ENCODE data around the gene UBR4.

Gene UBR4

DNA sequence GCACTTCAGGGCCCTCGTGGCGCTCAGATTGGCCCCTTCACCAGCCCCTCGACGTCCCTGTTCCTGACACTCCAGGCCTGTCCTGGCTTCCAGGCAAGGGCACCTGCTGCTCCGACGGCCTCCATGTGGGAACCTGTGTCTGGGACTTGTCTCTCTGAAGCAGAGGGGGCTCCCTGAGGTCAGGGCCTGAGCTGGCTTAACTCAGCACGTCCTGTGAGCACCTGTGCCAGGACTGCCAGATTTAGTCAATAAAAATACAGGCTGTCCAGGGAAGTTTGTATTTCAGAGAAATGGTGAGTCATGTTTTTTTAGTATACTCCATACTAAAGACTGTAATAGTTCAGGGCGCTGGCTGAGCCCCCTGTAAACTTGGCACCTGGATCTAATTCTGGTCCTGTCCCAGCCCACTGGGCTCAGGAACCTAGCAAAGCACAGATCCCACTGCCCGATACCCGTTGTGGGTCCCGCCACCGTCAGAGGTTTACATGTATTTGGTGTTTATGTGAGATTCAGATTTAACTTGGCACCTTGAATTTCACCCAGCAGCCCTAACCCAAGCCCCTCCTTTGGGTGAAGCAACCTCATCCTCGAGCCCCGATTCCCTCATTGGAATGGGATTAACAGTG lies 143.7 kb downstream of the UBR4 start:
- DNase-seq (ENCODE audit: insufficient read length) (no peak), FAIRE-seq (no peak)
- no peak for TF ChIP-seq TAF1 (IDR thresholded peaks at IDR 0.05; ENCODE audit: borderline replicate concordance, low read depth, low read length)
- no peak for TF ChIP-seq POLR2A (IDR thresholded peaks at IDR 0.05; ENCODE audit: low read depth, low read length)
- TF ChIP-seq POLR2AphosphoS5 (IDR thresholded peaks at IDR 0.05; ENCODE audit: low read depth, low read length), result no peak

DNA sequence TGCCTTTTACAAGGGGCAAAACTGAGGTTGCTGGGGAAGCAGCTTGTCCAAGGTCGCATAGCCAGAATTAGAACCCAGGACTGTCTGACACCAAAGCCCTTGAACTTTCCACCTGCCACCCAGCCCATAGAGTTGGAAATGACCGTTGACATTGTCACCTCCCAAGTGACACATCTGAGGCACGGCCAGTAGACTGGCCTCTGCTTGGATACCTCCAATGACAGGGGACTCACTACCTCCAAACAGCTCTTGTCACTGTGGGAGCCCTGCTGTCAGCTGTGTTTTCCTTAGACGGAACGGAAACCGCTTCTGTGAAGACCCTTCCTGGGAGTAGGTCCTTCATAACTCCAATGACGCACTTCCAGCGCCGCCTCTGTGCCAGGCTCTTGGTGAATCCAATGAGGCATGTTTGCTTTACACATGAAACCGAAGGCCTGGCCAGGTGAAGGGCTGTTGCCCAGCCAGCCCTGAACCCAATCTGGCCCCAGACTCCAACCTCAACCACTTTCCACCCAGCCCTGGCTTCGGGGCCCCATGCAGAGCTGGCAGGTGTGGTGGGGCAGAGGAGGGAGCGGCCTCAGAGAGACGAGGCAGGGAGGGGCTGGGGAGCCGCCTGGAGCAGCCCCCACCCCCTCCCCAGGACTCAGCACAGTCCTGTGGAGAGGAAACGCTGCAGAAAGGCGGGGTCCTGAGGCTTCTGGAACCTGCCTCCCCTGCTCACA lies 144.4 kb downstream of the UBR4 start:
- FAIRE-seq (no peak), DNase-seq (ENCODE audit: insufficient read length) (no peak)
- TF ChIP-seq POLR2AphosphoS5 (IDR thresholded peaks at IDR 0.05; ENCODE audit: low read depth, low read length) (no peak), TAF1 (IDR thresholded peaks at IDR 0.05; ENCODE audit: borderline replicate concordance, low read depth, low read length) (no peak), POLR2A (IDR thresholded peaks at IDR 0.05; ENCODE audit: low read depth, low read length) (no peak)

DNA sequence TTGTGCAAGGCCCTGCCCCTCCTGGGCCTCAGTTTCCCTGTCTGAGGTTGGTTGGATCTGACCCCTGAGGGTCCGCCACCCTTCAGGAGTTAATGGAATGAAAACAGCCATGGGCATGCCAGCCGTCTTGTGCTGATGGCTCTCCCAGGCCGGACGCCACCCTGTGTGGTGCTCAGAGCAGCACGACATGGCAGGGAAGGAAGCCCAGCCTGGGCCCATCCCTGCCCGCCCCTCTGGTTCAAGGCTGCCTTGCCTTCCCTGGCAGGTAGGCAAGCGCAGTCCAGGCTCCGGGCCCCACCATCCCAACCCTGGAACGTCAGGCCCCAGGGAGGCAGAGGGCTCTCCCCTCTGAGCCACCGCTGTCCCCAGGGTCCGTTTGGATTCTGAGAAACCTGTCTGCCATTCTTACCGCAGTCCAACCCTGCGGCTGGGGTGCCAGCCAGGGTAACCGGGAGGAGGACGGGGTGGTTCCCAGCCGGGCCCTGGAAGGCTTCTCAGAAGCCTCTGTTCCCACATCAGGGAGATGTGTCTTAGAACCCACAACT lies 145.1 kb downstream of the UBR4 start:
- TF ChIP-seq POLR2AphosphoS5 (IDR thresholded peaks at IDR 0.05; ENCODE audit: low read depth, low read length) (no peak), TAF1 (IDR thresholded peaks at IDR 0.05; ENCODE audit: borderline replicate concordance, low read depth, low read length) (no peak), POLR2A (IDR thresholded peaks at IDR 0.05; ENCODE audit: low read depth, low read length) (no peak)
- FAIRE-seq (no peak), DNase-seq (ENCODE audit: insufficient read length) (no peak)

DNA sequence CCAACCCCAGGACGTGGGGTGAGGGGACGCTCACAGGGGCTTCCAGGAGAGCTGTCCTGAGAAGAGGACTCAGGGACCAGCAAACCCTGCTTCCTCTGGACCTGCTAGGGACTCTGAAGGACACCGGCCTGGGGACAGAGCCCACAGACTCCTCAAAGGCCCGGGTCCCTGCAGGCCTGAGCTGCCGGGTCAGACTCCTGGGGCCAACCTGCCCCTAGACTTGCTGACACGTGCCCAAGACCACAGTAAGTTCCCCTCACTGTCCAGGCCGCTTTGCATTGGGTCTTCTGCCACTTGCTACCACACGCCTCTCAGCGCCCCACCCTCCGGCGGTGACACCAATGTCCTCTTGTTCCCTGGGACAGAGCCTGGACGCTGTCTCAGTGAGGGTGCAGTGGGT lies 146.9 kb downstream of the UBR4 start:
- no peak for FAIRE-seq
- no peak for DNase-seq (ENCODE audit: insufficient read length)
- TF ChIP-seq TAF1 (IDR thresholded peaks at IDR 0.05; ENCODE audit: borderline replicate concordance, low read depth, low read length) (no peak), POLR2A (IDR thresholded peaks at IDR 0.05; ENCODE audit: low read depth, low read length) (no peak), POLR2AphosphoS5 (IDR thresholded peaks at IDR 0.05; ENCODE audit: low read depth, low read length) (no peak)

DNA sequence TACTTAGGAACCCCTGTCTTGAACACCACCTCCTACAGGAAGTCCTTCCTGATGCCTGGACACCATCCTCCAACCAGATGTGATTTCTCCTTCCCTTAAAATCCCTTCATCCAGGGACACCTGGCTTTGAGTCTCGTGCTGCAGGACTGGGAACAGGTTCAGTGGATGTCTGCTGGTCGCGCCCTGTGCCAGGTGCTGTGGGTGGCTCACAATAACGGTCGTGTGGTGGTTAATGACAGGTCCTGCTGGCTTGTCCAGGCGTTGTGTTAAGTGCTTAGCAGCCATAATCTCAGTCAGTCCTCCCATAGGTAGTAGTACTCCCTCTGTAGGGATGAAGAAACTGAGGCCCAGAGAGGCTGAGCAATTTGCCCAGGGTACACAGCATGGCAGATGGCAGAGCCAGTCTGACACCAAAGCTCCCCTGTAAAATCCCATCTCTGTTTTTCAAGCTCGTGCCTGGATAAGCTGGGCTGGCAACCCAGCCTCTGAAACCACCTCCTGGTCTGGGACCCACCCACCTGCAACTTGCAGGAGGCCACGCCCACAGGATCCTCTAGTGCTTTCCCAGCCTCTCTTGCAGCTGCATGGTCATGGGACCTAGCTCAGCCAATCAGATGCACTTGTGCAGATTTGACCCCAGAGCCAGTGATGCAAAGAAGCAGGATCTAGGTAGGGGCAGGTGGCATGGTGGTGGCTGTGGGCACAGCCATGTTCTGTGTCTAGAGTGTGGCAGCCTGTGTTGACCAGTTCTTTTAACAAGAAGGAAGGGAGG lies 147.6 kb downstream of the UBR4 start:
- FAIRE-seq, result no peak
- no peak for TF ChIP-seq TAF1 (IDR thresholded peaks at IDR 0.05; ENCODE audit: borderline replicate concordance, low read depth, low read length)
- TF ChIP-seq POLR2A (IDR thresholded peaks at IDR 0.05; ENCODE audit: low read depth, low read length), result no peak
- no peak for TF ChIP-seq POLR2AphosphoS5 (IDR thresholded peaks at IDR 0.05; ENCODE audit: low read depth, low read length)
- DNase-seq (ENCODE audit: insufficient read length), result no peak

DNA sequence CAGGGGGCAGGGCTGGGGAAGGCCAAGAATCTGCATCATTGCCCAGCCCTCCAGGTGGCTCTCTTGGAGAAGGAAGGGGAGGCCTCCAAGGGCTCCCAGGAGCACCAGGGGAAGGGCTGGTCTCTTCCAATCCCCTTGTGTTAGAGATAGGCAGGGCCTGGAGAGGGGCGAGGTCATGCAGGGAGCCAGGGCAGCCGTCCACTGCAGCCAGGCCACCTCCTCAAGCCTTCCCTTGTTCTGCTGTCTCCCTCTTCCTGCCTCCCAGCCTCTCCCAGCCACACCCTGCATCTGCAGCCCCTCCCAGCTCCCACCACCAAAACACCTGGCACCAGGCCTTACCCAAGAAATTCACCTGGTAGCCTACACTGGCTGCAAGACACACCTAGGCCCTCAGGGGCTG lies 148.3 kb downstream of the UBR4 start:
- DNase-seq (ENCODE audit: insufficient read length), result no peak
- FAIRE-seq, result no peak
- TF ChIP-seq POLR2A (IDR thresholded peaks at IDR 0.05; ENCODE audit: low read depth, low read length) (no peak), TAF1 (IDR thresholded peaks at IDR 0.05; ENCODE audit: borderline replicate concordance, low read depth, low read length) (no peak), POLR2AphosphoS5 (IDR thresholded peaks at IDR 0.05; ENCODE audit: low read depth, low read length) (no peak)

DNA sequence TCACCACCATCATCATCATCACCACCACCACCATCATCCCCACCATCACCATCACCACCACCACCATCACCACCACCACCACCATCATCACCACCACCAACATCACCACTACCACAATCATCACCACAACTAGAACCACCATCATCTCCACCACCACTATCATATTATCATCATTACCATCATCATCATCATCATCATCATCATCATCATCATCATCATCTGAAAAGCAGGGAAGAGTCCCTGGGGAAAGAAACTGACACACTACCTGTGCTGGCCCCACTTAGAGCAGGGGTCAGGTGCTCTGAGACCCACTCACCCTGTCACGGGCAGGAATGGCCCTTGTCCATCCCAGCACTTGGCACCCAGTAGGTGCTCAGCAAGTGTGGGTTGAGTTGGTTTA lies 148.7 kb downstream of the UBR4 start:
- TF ChIP-seq POLR2A (IDR thresholded peaks at IDR 0.05; ENCODE audit: low read depth, low read length) (no peak), TAF1 (IDR thresholded peaks at IDR 0.05; ENCODE audit: borderline replicate concordance, low read depth, low read length) (no peak), POLR2AphosphoS5 (IDR thresholded peaks at IDR 0.05; ENCODE audit: low read depth, low read length) (no peak)
- no peak for FAIRE-seq
- no peak for DNase-seq (ENCODE audit: insufficient read length)

DNA sequence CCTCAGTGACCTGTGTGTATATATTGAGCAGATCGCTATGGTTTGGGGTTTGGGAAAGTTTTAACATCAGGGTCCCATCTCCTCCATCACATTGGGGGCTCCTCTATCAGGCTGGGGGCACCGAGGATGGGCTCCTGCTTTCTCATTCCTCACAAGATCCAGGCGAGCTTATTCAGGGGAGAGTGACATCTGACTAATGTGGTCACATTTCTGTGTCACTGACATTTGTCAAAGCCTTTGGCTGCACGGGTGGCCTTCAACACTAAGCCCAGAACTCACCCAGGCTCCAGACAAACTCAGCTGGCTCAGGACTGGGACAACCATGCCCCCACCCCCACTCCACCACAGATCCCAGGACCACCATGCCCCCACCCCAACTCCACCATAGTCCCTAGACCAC lies 150.3 kb downstream of the UBR4 start:
- DNase-seq (ENCODE audit: insufficient read length), result no peak
- no peak for TF ChIP-seq POLR2AphosphoS5 (IDR thresholded peaks at IDR 0.05; ENCODE audit: low read depth, low read length)
- no peak for TF ChIP-seq POLR2A (IDR thresholded peaks at IDR 0.05; ENCODE audit: low read depth, low read length)
- no peak for TF ChIP-seq TAF1 (IDR thresholded peaks at IDR 0.05; ENCODE audit: borderline replicate concordance, low read depth, low read length)
- FAIRE-seq, result no peak

DNA sequence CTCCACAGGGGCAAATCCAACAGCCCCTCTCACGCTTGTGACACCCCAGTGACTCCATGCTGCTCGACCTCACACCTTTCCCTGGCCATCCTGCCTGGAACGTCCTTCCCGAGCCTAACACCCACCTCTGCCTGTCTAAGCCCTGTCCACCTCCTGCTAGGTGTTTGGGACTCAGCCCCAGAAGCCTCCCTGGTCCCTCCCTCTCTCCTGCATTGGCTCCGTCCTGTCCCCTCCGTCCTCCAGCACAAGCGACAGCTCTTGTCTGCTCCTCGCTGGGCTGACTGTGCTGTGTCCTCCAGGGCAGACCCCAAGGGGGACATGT lies 151.6 kb downstream of the UBR4 start:
- no peak for FAIRE-seq
- TF ChIP-seq TAF1 (IDR thresholded peaks at IDR 0.05; ENCODE audit: borderline replicate concordance, low read depth, low read length), result no peak
- no peak for TF ChIP-seq POLR2A (IDR thresholded peaks at IDR 0.05; ENCODE audit: low read depth, low read length)
- no peak for TF ChIP-seq POLR2AphosphoS5 (IDR thresholded peaks at IDR 0.05; ENCODE audit: low read depth, low read length)
- no peak for DNase-seq (ENCODE audit: insufficient read length)

DNA sequence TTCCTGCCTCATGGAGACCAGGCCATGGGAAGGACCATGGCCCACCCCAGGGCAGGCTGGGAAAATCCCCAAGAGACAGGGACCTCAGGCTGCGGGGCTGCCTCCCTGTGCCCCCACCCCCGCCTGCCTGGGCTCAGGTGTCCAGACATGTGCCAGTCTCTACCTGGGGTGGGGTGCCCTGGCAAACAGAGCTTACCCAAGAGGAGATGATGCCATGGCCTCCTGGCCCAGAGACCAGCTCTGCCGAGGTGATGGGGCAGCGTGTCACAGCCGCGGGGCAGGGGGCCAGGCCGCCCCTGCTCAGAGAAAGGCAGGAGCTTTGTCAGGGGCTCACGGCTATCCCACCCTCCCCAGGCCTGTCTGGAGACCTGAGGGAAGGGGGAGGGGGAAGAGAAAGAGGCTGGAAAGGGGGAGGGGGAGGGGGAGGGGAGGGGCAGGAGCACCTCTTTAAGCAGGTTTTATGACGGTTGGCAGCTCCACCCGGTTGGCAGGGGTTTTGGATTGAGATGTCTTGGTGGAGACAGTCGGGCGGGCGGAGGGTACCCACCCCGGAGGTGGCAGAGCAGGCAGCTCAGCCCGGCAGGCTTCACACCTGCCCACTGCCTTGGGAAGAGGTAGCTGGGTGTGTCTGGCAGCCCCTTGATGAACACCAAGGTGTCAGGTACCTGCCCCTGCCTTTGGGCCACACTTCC lies 152.1 kb downstream of the UBR4 start:
- no peak for FAIRE-seq
- TF ChIP-seq POLR2AphosphoS5 (IDR thresholded peaks at IDR 0.05; ENCODE audit: low read depth, low read length), result no peak
- no peak for DNase-seq (ENCODE audit: insufficient read length)

DNA sequence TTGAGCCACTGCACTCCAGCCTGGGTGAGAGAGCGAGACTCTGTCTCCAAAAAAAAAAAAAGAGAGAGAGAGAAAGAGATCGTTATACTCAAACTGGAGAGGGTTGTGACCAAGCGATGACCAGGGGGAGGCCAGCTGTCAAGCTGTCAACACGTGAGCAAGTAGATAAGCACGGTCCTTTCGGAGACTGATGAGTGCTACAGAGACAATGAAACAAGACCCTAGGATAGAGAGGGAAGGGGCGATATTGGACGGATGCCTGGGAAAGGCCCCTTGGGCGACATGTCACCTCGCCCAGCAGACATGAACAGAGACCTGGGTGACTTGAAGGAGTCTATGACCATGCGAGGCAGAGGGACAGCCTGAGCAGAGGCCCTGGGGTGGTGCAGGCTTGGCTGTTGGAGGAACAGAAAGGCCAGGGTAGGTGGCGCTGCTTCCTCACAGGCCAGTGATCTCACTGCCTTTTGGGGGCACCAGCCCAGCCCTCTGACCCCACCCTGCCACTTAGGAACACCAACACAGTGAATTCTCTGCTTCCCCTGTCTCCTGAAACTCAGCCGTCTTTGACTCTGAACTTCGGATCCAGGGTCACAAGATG lies 152.8 kb downstream of the UBR4 start:
- TF ChIP-seq POLR2AphosphoS5 (IDR thresholded peaks at IDR 0.05; ENCODE audit: low read depth, low read length) (no peak), POLR2A (IDR thresholded peaks at IDR 0.05; ENCODE audit: low read depth, low read length) (no peak), TAF1 (IDR thresholded peaks at IDR 0.05; ENCODE audit: borderline replicate concordance, low read depth, low read length) (no peak)

More for the DNA sequence above, 152.8 kb downstream of the UBR4 start:
- no peak for DNase-seq (ENCODE audit: insufficient read length)
- FAIRE-seq, result no peak
